ENCODE data around the gene GCNA. TPM values are rescaled to one million over a fixed set of nuclear protein-coding genes. Genes with fewer than 3 reads are reported as not detected.
A peak's percentile ranks its signal among the peaks of the same experiment; 100 is the strongest.

The GCNA gene
- 10 to 100 TPM in 2 of 4 donors, 1 to 10 TPM in 2; 2.8 to 12.9 (median 8.8) TPM for total RNA-seq

GRCh38 chrX:71578253-71579135 lies at the start of gene GCNA:
TSS of gene GCNA (plus strand) at chrX:71578437. CDS start at chrX:71580822, 2,385 bp downstream.
- no peak within 1 kb of the TSS for H3K27ac ChIP-seq
- H3K9me3 ChIP-seq, result no peaks in the 10 kb centered on the region
- no peak for DNase-seq (ENCODE audit: low spot score in 2 of 2)
- TF ChIP-seq EP300 (IDR thresholded peaks at IDR 0.05) (no peak), POLR2A (IDR thresholded peaks at IDR 0.05) (no peak)
- TF ChIP-seq, protein P1, sequence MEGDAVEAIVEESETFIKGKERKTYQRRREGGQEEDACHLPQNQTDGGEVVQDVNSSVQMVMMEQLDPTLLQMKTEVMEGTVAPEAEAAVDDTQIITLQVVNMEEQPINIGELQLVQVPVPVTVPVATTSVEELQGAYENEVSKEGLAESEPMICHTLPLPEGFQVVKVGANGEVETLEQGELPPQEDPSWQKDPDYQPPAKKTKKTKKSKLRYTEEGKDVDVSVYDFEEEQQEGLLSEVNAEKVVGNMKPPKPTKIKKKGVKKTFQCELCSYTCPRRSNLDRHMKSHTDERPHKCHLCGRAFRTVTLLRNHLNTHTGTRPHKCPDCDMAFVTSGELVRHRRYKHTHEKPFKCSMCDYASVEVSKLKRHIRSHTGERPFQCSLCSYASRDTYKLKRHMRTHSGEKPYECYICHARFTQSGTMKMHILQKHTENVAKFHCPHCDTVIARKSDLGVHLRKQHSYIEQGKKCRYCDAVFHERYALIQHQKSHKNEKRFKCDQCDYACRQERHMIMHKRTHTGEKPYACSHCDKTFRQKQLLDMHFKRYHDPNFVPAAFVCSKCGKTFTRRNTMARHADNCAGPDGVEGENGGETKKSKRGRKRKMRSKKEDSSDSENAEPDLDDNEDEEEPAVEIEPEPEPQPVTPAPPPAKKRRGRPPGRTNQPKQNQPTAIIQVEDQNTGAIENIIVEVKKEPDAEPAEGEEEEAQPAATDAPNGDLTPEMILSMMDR (IDR thresholded peaks at IDR 0.05), result no peak
- H3K4me1 ChIP-seq, result no peaks in the 10 kb centered on the region
- 95 to 96% methylated on average over 48 of the region's 48 CpGs for WGBS, 2 donors
- peaks cover 0 to 15% (median 0%) of the 10 kb centered on the region in 3 donors for H3K36me3 ChIP-seq
- no peaks in the 10 kb centered on the region for H3K27me3 ChIP-seq
- H3K4me3 ChIP-seq, result no peak within 1 kb of the TSS

DNA sequence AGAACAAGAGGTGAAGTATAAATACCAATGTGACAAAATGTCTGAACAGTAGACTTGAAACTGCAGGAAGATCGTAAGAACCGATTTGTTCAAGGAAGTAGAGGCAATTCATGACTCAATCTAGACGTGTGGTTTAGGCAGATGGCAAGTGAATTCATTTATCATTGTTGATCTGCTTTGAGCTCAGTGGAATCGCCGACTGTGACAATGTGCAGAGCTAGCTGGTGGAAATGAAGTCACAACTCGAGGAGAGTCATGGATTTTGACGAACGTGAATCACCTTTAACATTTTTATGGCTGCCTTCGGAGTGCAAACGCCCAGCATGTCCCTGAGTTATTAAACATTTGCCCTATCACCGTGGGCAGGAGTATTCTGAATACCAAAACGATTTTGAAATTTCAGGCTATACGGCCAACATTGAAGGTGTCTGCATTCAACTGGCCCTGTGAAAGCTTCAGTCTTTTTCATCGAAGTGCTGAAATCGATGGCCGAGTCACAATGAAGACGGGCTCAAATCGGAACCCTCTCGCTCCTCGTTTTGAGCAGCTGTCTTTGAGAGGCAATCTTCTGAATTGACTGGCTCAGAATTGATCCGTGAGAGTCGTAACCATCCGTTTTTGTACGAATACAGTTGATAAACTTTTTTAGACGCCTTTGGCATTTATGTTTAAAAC lies 46.0 kb upstream of the GCNA start:
- H3K27ac ChIP-seq, result peak overlapping the region; percentile 69 to 94 (median 85)
- peaks cover 0 to 9% (median 0%) of the 10 kb centered on the region in 4 donors for H3K4me1 ChIP-seq
- H3K4me3 ChIP-seq, result peak overlapping the region; percentile 18 to 76 (median 46)
- H3K36me3 ChIP-seq, result no peaks in the 10 kb centered on the region
- peak in 1 of 2 donors; percentile 5 for DNase-seq (ENCODE audit: low spot score in 2 of 2)
- no peaks in the 10 kb centered on the region for H3K9me3 ChIP-seq
- H3K27me3 ChIP-seq, result no peaks in the 10 kb centered on the region
- 1 to 44% methylated on average over 24 to 25 of the region's 25 CpGs for WGBS, 2 donors
- TF ChIP-seq POLR2A (IDR thresholded peaks at IDR 0.05) (no peak), EP300 (IDR thresholded peaks at IDR 0.05) (no peak)
- TF ChIP-seq, protein P1 (IDR thresholded peaks at IDR 0.05), result no peak

- Histone ChIP-seq H3K4me1 (peaks cover 0 to 15% (median 0%) of the 10 kb centered on the region in 4 donors), H3K9me3 (no peaks in the 10 kb centered on the region), H3K36me3 (no peaks in the 10 kb centered on the region), H3K27me3 (no peaks in the 10 kb centered on the region), H3K4me3 (peak within 1 kb of the TSS; percentile 41 to 76 (median 64)), H3K27ac (peak within 1 kb of the TSS; percentile 69 to 94 (median 88))
- DNase-seq (ENCODE audit: low spot score in 2 of 2), result peak; percentile 91 to 92
- WGBS, 2 donors, result 0 to 35% methylated on average over 13 to 47 of the region's 47 CpGs
- TF ChIP-seq, protein P1 (IDR thresholded peaks at IDR 0.05), result peak in 1 of 5 experiments; percentile 20
- peak; percentile 41 to 62 for TF ChIP-seq POLR2A (IDR thresholded peaks at IDR 0.05)
- TF ChIP-seq EP300 (IDR thresholded peaks at IDR 0.05), result peak in 1 of 2 donors; percentile 94
These were observed 45.3 kb upstream of the GCNA start, which contains the start of gene OGT for GRCh38 chrX:71532753-71533425. TSS of gene OGT (plus strand) at chrX:71533104. CDS start at chrX:71533300, 196 bp downstream.

DNA sequence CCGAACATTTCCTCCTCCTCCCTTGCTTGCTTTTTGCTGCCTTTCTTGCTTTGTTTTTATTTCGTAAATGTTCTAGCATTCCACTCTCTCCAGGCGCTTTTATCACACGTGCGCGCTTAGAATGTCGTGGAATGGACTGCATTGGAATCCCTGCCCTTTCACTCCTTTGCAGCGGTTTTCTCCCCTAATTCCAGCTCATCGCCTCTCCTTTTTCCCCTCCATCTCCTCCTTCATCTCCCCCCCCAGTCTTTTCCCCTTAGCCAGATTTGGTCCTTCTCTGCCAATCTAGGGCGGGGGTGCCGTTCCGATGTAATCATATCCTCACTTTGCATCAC lies 44.8 kb upstream of the GCNA start:
- no peaks in the 10 kb centered on the region for H3K9me3 ChIP-seq
- 0 to 35% methylated on average over 12 of the region's 12 CpGs for WGBS, 2 donors
- H3K4me1 ChIP-seq, result peaks cover 0 to 21% (median 0%) of the 10 kb centered on the region in 4 donors
- no peak for DNase-seq (ENCODE audit: low spot score in 2 of 2)
- no peaks in the 10 kb centered on the region for H3K36me3 ChIP-seq
- peak overlapping the region; percentile 41 to 76 (median 64) for H3K4me3 ChIP-seq
- no peaks in the 10 kb centered on the region for H3K27me3 ChIP-seq
- TF ChIP-seq EP300 (IDR thresholded peaks at IDR 0.05), result no peak
- TF ChIP-seq, protein P1 (IDR thresholded peaks at IDR 0.05), result no peak
- TF ChIP-seq POLR2A (IDR thresholded peaks at IDR 0.05), result no peak
- H3K27ac ChIP-seq, result peak overlapping the region; percentile 69 to 94 (median 88)
